GM12874 (cell line): ENCODE data around the gene CCR7.

Source experiments
- CTCF ChIP-seq: IDR thresholded peaks from 2 replicates; pipeline ENCODE4 v1.5.1; 2011; ENCODE audit warnings: low read depth, mild to moderate bottlenecking, control low read depth, low read length, moderate library complexity; ENCODE audit not compliant: insufficient read depth

Gene CCR7

GRCh38 chr17:40540448-40540847 is 24.8 kb downstream of the CCR7 start:
- no peak for TF ChIP-seq CTCF

GRCh38 chr17:40539711-40540411 is 25.4 kb downstream of the CCR7 start:
- TF ChIP-seq CTCF = no peak

GRCh38 chr17:40538936-40539705 is 26.2 kb downstream of the CCR7 start:
- TF ChIP-seq CTCF = no peak

- no peak for TF ChIP-seq CTCF
Measured at GRCh38 chr17:40538019-40538935, 27.0 kb downstream of the CCR7 start.

GRCh38 chr17:40536295-40537171 is 28.7 kb downstream of the CCR7 start:
- no peak for TF ChIP-seq CTCF

GRCh38 chr17:40535924-40536294 is 29.4 kb downstream of the CCR7 start:
- no peak for TF ChIP-seq CTCF
